ENCODE results near the gene OCA2.

The OCA2 gene

GRCh38 chr15:27902680-27903385 lies 196.3 kb downstream of the OCA2 start:
- in situ Hi-C loops (cut with HindIII; ENCODE audit: low pct_ligation_motif_present, low sequenced_read_pairs) = no loop called here
- Histone ChIP-seq H3K27me3 (replicated peaks) (no peaks in the 10 kb centered on the region), H3K27ac (no peak overlapping the region), H3K4me3 (ENCODE audit: low read depth, low read length) (no peak overlapping the region), H3K36me3 (replicated peaks) (no peaks in the 10 kb centered on the region)
- TF ChIP-seq CTCF (IDR thresholded peaks at IDR 0.05; ENCODE audit: low read depth, low read length, missing control alignments) = no peak
- no peak for DNase-seq

- TF ChIP-seq CTCF (IDR thresholded peaks at IDR 0.05; ENCODE audit: low read depth, low read length, missing control alignments) = no peak
- no peaks in the 10 kb centered on the region for H3K36me3 ChIP-seq (replicated peaks)
- no peak overlapping the region for H3K4me3 ChIP-seq (ENCODE audit: low read depth, low read length)
- no peaks in the 10 kb centered on the region for H3K27me3 ChIP-seq (replicated peaks)
- DNase-seq = no peak
- in situ Hi-C loops (cut with HindIII; ENCODE audit: low pct_ligation_motif_present, low sequenced_read_pairs) = no loop called here
- H3K27ac ChIP-seq = no peak overlapping the region
Observed at GRCh38 chr15:27899583-27900285, 199.4 kb downstream of the OCA2 start.

DNA sequence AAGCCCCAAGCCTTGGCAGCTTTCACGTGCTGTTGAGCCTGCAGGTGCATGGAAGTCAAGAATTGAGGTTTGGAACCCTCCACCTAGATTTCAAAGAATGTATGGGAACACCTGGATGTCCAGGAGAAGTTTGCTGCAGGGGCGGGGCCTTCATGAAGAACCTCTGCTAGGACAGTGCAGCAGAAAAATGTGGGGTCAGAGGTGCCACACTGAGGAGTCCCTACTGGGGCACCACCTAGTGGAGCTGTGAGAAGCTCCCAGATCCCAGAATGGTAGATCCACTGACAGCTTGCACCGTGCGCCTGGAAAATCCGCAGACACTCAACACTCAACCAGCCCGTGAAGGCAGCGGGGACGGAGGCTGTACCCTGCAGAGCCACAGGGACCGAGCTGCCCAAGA lies 201.6 kb downstream of the OCA2 start:
- Histone ChIP-seq H3K4me3 (ENCODE audit: low read depth, low read length) (no peak overlapping the region), H3K27ac (no peak overlapping the region), H3K36me3 (replicated peaks) (no peaks in the 10 kb centered on the region), H3K27me3 (replicated peaks) (no peaks in the 10 kb centered on the region)
- in situ Hi-C loops (cut with HindIII; ENCODE audit: low pct_ligation_motif_present, low sequenced_read_pairs) = no loop called here
- no peak for TF ChIP-seq CTCF (IDR thresholded peaks at IDR 0.05; ENCODE audit: low read depth, low read length, missing control alignments)
- no peak for DNase-seq

GRCh38 chr15:27894645-27895044 lies 204.5 kb downstream of the OCA2 start:
- in situ Hi-C loops (cut with HindIII; ENCODE audit: low pct_ligation_motif_present, low sequenced_read_pairs) = no loop called here
- DNase-seq = no peak
- Histone ChIP-seq H3K27me3 (replicated peaks) (no peaks in the 10 kb centered on the region), H3K36me3 (replicated peaks) (no peaks in the 10 kb centered on the region), H3K4me3 (ENCODE audit: low read depth, low read length) (no peak overlapping the region), H3K27ac (no peak overlapping the region)
- no peak for TF ChIP-seq CTCF (IDR thresholded peaks at IDR 0.05; ENCODE audit: low read depth, low read length, missing control alignments)

GRCh38 chr15:27889258-27889657 lies 209.9 kb downstream of the OCA2 start:
- in situ Hi-C loops (cut with HindIII; ENCODE audit: low pct_ligation_motif_present, low sequenced_read_pairs) = no loop called here
- Histone ChIP-seq H3K36me3 (replicated peaks) (no peaks in the 10 kb centered on the region), H3K4me3 (ENCODE audit: low read depth, low read length) (no peak overlapping the region), H3K27me3 (replicated peaks) (no peaks in the 10 kb centered on the region), H3K27ac (no peak overlapping the region)
- no peak for TF ChIP-seq CTCF (IDR thresholded peaks at IDR 0.05; ENCODE audit: low read depth, low read length, missing control alignments)
- DNase-seq = no peak
